H9 (cell line): ENCODE measurements around the gene C4orf36. TPM values are rescaled to one million over a fixed set of nuclear protein-coding genes. Genes with fewer than 3 reads are reported as not detected.

Experiments
- DNase-seq: peaks from one replicate; pipeline ENCODE4 v3.0.0-alpha.2; 2017
- H2AFZ ChIP-seq: one replicate; pipeline ENCODE4 v1.6.1; 2013; ENCODE audit warnings: mild to moderate bottlenecking, low read length, control low read depth, moderate library complexity
- H2AK5ac ChIP-seq: 2 replicates; pipeline ENCODE4 v1.6.1; 2013; ENCODE audit warnings: low read length, control low read depth, mixed read lengths; ENCODE audit not compliant: insufficient read length
- H2BK120ac ChIP-seq: one replicate; pipeline ENCODE4 v1.6.1; 2013; ENCODE audit warnings: low read depth, mild to moderate bottlenecking, low read length, control low read depth, inconsistent platforms; ENCODE audit not compliant: poor library complexity, severe bottlenecking
- H2BK12ac ChIP-seq: 2 replicates; pipeline ENCODE4 v1.6.1; 2013; ENCODE audit warnings: low read length, control low read depth, mixed read lengths, low read depth; ENCODE audit not compliant: insufficient read length
- H2BK15ac ChIP-seq: 2 replicates; pipeline ENCODE4 v1.6.1; 2013; ENCODE audit warnings: low read depth, low read length, control low read depth
- H2BK20ac ChIP-seq: one replicate; pipeline ENCODE4 v1.6.1; 2013; ENCODE audit warnings: low read depth, mild to moderate bottlenecking, low read length, control low read depth, inconsistent platforms; ENCODE audit not compliant: poor library complexity, severe bottlenecking
- H2BK5ac ChIP-seq: 2 replicates; pipeline ENCODE4 v1.6.1; 2013; ENCODE audit warnings: low read length, control low read depth, mixed read lengths; ENCODE audit not compliant: insufficient read length
- H3K14ac ChIP-seq: 2 replicates; pipeline ENCODE4 v1.6.1; 2013; ENCODE audit warnings: low read length, control low read depth; ENCODE audit not compliant: insufficient read depth
- H3K18ac ChIP-seq: 2 replicates; pipeline ENCODE4 v1.6.1; 2013; ENCODE audit warnings: low read depth, mild to moderate bottlenecking, mixed read lengths, low read length, control low read depth; ENCODE audit not compliant: insufficient read length
- H3K23ac ChIP-seq: 2 replicates; pipeline ENCODE4 v1.6.1; 2013; ENCODE audit warnings: low read length, control low read depth, mixed read lengths, low read depth; ENCODE audit not compliant: insufficient read length
- H3K23me2 ChIP-seq: 2 replicates; pipeline ENCODE4 v1.6.1; 2013; ENCODE audit warnings: low read depth, mild to moderate bottlenecking, mixed read lengths, low read length, control low read depth; ENCODE audit not compliant: insufficient read length, poor library complexity, severe bottlenecking
- H3K27ac ChIP-seq: 2 replicates; pipeline ENCODE4 v1.5.1; 2013; ENCODE audit warnings: low read length, control low read depth, mixed read lengths, low read depth; ENCODE audit not compliant: insufficient read length
- H3K27me3 ChIP-seq: 2 replicates; pipeline ENCODE4 v1.6.1; 2013; ENCODE audit warnings: low read length, control low read depth, inconsistent platforms; ENCODE audit not compliant: insufficient read depth
- H3K4ac ChIP-seq: 2 replicates; pipeline ENCODE4 v1.6.1; 2013; ENCODE audit warnings: low read depth, mild to moderate bottlenecking, control low read depth, inconsistent platforms, low read length, moderate library complexity
- H3K4me1 ChIP-seq: 2 replicates; pipeline ENCODE4 v1.6.1; 2013; ENCODE audit warnings: low read length, control low read depth, inconsistent platforms; ENCODE audit not compliant: insufficient read depth
- H3K4me2 ChIP-seq: 2 replicates; pipeline ENCODE4 v1.6.1; 2013; ENCODE audit warnings: low read length, control low read depth, mixed read lengths; ENCODE audit not compliant: insufficient read length, insufficient read depth
- H3K56ac ChIP-seq: 2 replicates; pipeline ENCODE4 v1.6.1; 2013; ENCODE audit warnings: low read depth, mild to moderate bottlenecking, mixed read lengths, low read length, control low read depth; ENCODE audit not compliant: insufficient read length
- H3K79me1 ChIP-seq: 2 replicates; pipeline ENCODE4 v1.6.1; 2013; ENCODE audit warnings: low read depth, mild to moderate bottlenecking, moderate library complexity, low read length, control low read depth, inconsistent platforms; ENCODE audit not compliant: insufficient read depth, poor library complexity, severe bottlenecking
- H3K79me2 ChIP-seq: 2 replicates; pipeline ENCODE4 v1.6.1; 2013; ENCODE audit warnings: low read length, control low read depth, inconsistent platforms; ENCODE audit not compliant: insufficient read depth
- H3K9ac ChIP-seq: 2 replicates; pipeline ENCODE4 v1.6.1; 2013; ENCODE audit warnings: low read length, control low read depth, mixed read lengths; ENCODE audit not compliant: insufficient read length; ENCODE audit errors: extremely low read depth
- H3K9me3 ChIP-seq: one replicate; pipeline ENCODE4 v1.6.1; 2013; ENCODE audit warnings: low read depth, low read length, inconsistent platforms; ENCODE audit not compliant: control insufficient read depth
- H3T11ph ChIP-seq: one replicate; pipeline ENCODE4 v1.6.1; 2013; ENCODE audit warnings: mild to moderate bottlenecking, low read length, control low read depth, inconsistent platforms
- H4K20me1 ChIP-seq: one replicate; pipeline ENCODE4 v1.6.1; 2013; ENCODE audit not compliant: control insufficient read depth, insufficient read length, insufficient read depth
- H4K5ac ChIP-seq: 2 replicates; pipeline ENCODE4 v1.6.1; 2013; ENCODE audit warnings: low read depth, mild to moderate bottlenecking, mixed read lengths, low read length, control low read depth; ENCODE audit not compliant: insufficient read length
- H4K8ac ChIP-seq: replicated peaks from 2 replicates; pipeline ENCODE4 v1.6.1; 2013; ENCODE audit warnings: low read length, control low read depth, mixed read lengths, low read depth; ENCODE audit not compliant: insufficient read length
- H4K91ac ChIP-seq: 2 replicates; pipeline ENCODE4 v1.6.1; 2013; ENCODE audit warnings: low read depth, mild to moderate bottlenecking, moderate library complexity, mixed read lengths, low read length, control low read depth; ENCODE audit not compliant: insufficient read length
- H3K27ac Mint-ChIP-seq, 3 experiments: 2 replicates in 2 of 3; 3 replicates in 1 of 3; pipeline ENCODE4 v1.8.0; 2020 to 2021; ENCODE audit warnings: mixed read lengths in 3 of 3, mild to moderate bottlenecking in 1 of 3, moderate library complexity in 1 of 3
- H3K27me3 Mint-ChIP-seq: 2 replicates; pipeline ENCODE4 v1.8.0; 2021; ENCODE audit warnings: low read depth, mild to moderate bottlenecking, moderate library complexity, mixed read lengths
- H3K36me3 Mint-ChIP-seq, 3 experiments: 2 replicates in 2 of 3; 3 replicates in 1 of 3; pipeline ENCODE4 v1.8.0; 2020 to 2021; ENCODE audit warnings: low read depth in 3 of 3, mixed read lengths in 3 of 3; ENCODE audit not compliant: insufficient read depth in 1 of 3
- H3K4me1 Mint-ChIP-seq, 2 experiments: 2 replicates each; pipeline ENCODE4 v1.8.0; 2020; ENCODE audit warnings: mixed read lengths in 2 of 2
- H3K4me3 Mint-ChIP-seq, 2 experiments: 2 replicates in 1 of 2; 3 replicates in 1 of 2; pipeline ENCODE4 v1.8.0; 2020 to 2021; ENCODE audit warnings: mild to moderate bottlenecking in 2 of 2, mixed read lengths in 2 of 2, moderate library complexity in 1 of 2
- H3K9me3 Mint-ChIP-seq, 2 experiments: 2 replicates in 1 of 2; 3 replicates in 1 of 2; pipeline ENCODE4 v1.8.0; 2020; ENCODE audit warnings: mild to moderate bottlenecking in 2 of 2, mixed read lengths in 2 of 2, moderate library complexity in 1 of 2
- WGBS: extraction: QIAGEN DNeasy Blood & Tissue Kit; methylation state at CpG from one replicate; pipeline ENCODE4 v1.1.7; 2013; ENCODE audit warnings: missing lambda C conversion rate, low lambda C conversion rate, mixed read lengths; ENCODE audit not compliant: insufficient read length; ENCODE audit errors: extremely low coverage; 5-methylcytosine and 5-hydroxymethylcytosine counted together
- total RNA-seq: library from RNA; stranded (reverse); gene quantifications from 2 replicates; pipeline ENCODE4 v1.2.1, GENCODE V29; 2021
- TF ChIP-seq, protein P1 (sequence below): fragments of 200-600 bp; sonication (generic); conservative IDR thresholded peaks from 3 replicates; pipeline ENCODE4 v1.8.0; 2021; ENCODE audit warnings: antibody characterized with exemption, mild to moderate bottlenecking

The C4orf36 gene
- total RNA-seq, 1 experiment from 2014 or later = 2.2 TPM

DNA sequence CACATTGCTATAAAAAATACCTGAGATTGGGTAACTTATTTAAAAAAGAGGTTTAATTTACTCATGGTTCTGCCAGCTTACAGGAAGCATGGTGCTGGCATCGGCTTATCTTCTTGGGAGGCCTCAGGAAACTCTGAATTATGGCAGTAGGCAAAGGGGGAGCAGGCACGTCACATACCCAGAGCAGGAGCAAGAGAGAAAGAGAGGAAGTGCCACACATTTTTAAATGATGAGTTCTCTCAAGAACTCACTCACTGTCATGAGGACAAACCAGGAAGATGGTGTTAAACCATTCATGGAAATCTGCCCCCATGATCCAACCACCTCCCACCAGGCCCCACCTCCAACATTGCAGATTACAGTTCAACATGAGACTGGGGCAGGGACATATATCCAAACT is 32.6 kb upstream of the C4orf36 start:
- Histone ChIP-seq H2BK20ac (no peak overlapping the region), H2AK5ac (no peak overlapping the region), H3K27me3 (no peaks in the 10 kb centered on the region), H4K5ac (no peak overlapping the region), H3K79me2 (no peaks in the 10 kb centered on the region), H3K23me2 (no peaks in the 10 kb centered on the region), H2BK5ac (no peak overlapping the region), H3K27ac (no peak overlapping the region), H3K4me2 (no peak overlapping the region), H4K20me1 (no peaks in the 10 kb centered on the region), H4K91ac (no peak overlapping the region), H3K9ac (no peak overlapping the region), H2AFZ (no peak overlapping the region), H3K4me1 (no peaks in the 10 kb centered on the region), H4K8ac (no peak overlapping the region), H2BK12ac (no peak overlapping the region), H3K14ac (no peak overlapping the region), H3K18ac (no peak overlapping the region), H3T11ph (no peak overlapping the region), H3K9me3 (no peaks in the 10 kb centered on the region), H3K23ac (no peak overlapping the region), H3K4ac (no peak overlapping the region), H2BK15ac (no peak overlapping the region), H3K79me1 (no peaks in the 10 kb centered on the region), H2BK120ac (no peak overlapping the region), H3K56ac (no peak overlapping the region)
- Mint-ChIP-seq H3K4me3 (no peak overlapping the region), H3K9me3 (no peaks in the 10 kb centered on the region), H3K27me3 (no peaks in the 10 kb centered on the region), H3K27ac (peak overlapping the region in 1 of 3 experiments; percentile 33; a peak in 1 of 7 replicates), H3K4me1 (peaks cover 0 to 3% of the 10 kb centered on the region in 2 experiments; a peak in 1 of 4 replicates), H3K36me3 (no peaks in the 10 kb centered on the region; a peak in 2 of 7 replicates)
- no CpG with 5 or more reads among the region's 2 CpGs for WGBS
- peak; percentile 12 for DNase-seq
- TF ChIP-seq, protein P1, sequence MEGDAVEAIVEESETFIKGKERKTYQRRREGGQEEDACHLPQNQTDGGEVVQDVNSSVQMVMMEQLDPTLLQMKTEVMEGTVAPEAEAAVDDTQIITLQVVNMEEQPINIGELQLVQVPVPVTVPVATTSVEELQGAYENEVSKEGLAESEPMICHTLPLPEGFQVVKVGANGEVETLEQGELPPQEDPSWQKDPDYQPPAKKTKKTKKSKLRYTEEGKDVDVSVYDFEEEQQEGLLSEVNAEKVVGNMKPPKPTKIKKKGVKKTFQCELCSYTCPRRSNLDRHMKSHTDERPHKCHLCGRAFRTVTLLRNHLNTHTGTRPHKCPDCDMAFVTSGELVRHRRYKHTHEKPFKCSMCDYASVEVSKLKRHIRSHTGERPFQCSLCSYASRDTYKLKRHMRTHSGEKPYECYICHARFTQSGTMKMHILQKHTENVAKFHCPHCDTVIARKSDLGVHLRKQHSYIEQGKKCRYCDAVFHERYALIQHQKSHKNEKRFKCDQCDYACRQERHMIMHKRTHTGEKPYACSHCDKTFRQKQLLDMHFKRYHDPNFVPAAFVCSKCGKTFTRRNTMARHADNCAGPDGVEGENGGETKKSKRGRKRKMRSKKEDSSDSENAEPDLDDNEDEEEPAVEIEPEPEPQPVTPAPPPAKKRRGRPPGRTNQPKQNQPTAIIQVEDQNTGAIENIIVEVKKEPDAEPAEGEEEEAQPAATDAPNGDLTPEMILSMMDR = no peak
